Measurements from ENCODE around the gene TFEC.
A peak's percentile ranks its signal among the peaks of the same experiment; 100 is the strongest.
"Not testable (repeated sequence)": the region's sequence is repeated elsewhere in the genome, so short reads cannot be mapped to it uniquely, and the experiment has no call there.

TFEC gene

GRCh38 chr7:115929736-115930135, 100.8 kb downstream of the TFEC start:
- not testable (repeated sequence) for DNase-seq (ENCODE audit: low read depth)

DNA sequence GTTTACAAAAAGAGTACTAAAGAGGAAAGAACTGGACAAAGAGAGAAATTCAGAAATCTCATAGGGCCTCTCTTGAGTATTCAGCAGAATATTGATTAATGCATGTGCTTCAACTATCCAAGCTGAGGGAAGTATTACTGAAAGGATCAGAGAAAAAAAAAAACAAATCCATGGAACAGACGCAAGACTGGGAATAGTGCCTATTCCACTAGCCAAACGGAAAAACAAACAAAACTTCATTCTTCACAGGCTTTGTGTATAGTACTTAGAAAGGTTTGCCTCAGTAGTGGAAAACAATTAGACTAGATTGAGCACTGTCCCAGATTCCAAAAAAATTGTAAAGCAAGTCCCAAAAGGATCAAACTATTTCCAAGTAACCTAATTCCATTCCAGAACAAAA, 106.2 kb downstream of the TFEC start:
- no peak for DNase-seq (ENCODE audit: low read depth)

GRCh38 chr7:115920367-115920766, 110.2 kb downstream of the TFEC start:
- DNase-seq (ENCODE audit: low read depth): no peak

GRCh38 chr7:115914951-115915350, 115.6 kb downstream of the TFEC start:
- DNase-seq (ENCODE audit: low read depth): no peak

DNA sequence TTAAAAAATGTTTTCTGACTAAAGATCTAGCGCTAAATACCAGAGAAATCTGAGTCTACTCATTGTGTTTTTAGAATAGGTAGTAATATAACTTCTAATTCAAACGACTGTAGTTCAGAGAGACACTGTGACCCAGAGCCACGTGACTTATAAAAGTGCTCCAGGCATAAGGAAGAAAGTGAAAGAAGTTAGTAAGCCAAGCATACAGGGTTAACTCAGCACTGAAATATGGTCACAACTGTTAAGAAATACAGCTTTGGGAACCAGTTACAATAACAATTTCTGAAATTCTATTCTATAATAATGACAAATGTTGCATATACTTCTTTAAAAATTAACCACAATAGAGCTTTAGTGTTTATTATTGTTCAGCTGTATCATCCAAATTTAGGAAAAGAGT, 119.1 kb downstream of the TFEC start:
- peak; percentile 30 for DNase-seq (ENCODE audit: low read depth)

DNA sequence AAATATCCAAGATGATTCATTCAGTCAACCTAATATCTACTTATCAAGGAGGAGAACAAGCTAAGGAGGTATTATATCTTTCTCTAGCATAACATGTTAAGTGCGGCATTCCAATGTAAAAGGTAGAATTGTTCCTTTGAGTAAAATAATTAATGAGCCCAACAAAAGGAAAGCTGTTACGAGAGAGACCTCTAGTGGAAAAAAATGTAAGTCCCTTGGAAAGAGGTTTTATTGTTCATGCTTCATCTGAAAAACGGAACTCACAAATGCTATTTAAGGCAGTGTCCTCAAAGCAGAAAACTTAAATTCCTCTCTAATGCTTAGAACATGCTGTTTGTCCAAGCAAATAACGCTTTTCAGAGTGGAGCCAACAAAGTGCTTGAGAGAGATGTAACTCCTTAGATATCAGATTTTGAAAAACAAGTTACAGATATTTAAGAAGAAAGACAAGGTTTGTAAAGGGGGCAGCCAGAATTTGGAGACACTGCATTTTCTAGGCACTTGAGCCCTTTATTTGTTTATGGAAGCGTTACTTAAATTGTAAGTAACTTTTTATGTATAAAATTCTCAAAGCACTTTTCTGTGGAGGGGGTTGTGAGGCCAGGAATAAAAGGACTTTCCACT, 119.9 kb downstream of the TFEC start:
- DNase-seq (ENCODE audit: low read depth): peak; percentile 60

DNA sequence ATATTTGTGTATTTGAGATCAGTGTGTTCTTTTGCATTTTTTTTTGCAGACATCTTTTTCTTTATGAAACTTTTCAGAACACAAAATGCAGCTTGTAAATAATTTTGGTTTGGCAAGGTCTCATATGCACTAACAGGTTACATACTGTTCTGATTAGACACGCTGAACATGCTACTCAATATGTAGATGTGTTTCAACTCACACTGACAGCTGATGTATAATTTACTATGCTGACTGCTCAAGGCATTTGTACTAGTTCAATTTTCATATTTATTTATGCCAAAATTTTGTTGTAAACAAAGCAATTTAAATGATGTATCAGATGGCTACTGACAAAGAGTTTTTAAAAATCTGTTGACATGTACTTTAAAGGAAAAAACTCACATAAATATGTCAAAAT, 123.8 kb downstream of the TFEC start:
- DNase-seq (ENCODE audit: low read depth): no peak

GRCh38 chr7:115889669-115889984, 140.9 kb downstream of the TFEC start:
- no peak for DNase-seq (ENCODE audit: low read depth)

- DNase-seq (ENCODE audit: low read depth): no peak
Observed at GRCh38 chr7:115888981-115889668, 141.4 kb downstream of the TFEC start.

GRCh38 chr7:115885550-115885949, 145.0 kb downstream of the TFEC start:
- DNase-seq (ENCODE audit: low read depth): no peak

Data from ELR (cell line).